ENCODE results near the gene OSGIN1. TPM values are rescaled to one million over a fixed set of nuclear protein-coding genes. Genes with fewer than 3 reads are reported as not detected.
A peak's percentile ranks its signal among the peaks of the same experiment; 100 is the strongest.

OSGIN1 gene
- total and polyA plus RNA-seq, 9 donors: 0.65 to 9.3 (median 5.4) TPM

DNA sequence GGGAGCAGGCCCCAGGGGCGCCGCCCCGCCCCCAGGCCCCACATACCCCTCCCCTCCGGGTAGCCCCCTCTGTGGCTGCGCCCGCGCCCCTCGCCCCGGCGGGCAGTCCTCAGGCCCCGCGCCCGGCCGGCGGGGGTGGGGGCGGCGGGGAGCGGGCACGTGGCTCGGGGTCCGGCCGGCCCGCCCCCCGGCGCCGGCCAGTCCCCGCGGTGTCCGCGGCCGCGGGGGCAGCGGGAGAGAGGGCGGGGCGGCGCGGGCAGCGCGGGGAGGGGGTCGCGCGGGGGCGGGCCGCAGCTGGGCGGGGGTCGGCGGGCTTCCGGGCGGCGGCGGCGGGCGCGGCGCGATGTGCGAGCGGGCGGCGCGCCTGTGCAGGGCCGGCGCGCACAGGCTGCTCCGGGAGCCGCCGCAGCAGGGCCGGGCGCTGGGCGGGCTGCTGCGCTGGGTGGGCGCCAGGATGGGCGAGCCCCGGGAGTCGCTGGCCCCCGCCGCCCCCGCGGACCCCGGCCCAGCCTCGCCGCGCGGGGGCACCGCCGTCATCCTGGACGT lies 15.3 kb downstream of the OSGIN1 start:
- intact Hi-C loops (cut with DNase I): loop anchor here in 3 of 4 donors (5.0 to 10.0 kb wide), 5 partner anchors 96 to 516 kb away; partner anchors contain the start of gene TAF1C (in 1 of the 3)
- Histone ChIP-seq H3K9me3 (no peaks in the 10 kb centered on the region), H3K4me3 (no peak overlapping the region), H3K27me3 (no peaks in the 10 kb centered on the region), H3K36me3 (no peaks in the 10 kb centered on the region), H3K27ac (peak overlapping the region in 1 of 2 donors; percentile 38), H3K4me1 (ENCODE audit: insufficient read depth) (no peaks in the 10 kb centered on the region)
- TF ChIP-seq, protein P1, sequence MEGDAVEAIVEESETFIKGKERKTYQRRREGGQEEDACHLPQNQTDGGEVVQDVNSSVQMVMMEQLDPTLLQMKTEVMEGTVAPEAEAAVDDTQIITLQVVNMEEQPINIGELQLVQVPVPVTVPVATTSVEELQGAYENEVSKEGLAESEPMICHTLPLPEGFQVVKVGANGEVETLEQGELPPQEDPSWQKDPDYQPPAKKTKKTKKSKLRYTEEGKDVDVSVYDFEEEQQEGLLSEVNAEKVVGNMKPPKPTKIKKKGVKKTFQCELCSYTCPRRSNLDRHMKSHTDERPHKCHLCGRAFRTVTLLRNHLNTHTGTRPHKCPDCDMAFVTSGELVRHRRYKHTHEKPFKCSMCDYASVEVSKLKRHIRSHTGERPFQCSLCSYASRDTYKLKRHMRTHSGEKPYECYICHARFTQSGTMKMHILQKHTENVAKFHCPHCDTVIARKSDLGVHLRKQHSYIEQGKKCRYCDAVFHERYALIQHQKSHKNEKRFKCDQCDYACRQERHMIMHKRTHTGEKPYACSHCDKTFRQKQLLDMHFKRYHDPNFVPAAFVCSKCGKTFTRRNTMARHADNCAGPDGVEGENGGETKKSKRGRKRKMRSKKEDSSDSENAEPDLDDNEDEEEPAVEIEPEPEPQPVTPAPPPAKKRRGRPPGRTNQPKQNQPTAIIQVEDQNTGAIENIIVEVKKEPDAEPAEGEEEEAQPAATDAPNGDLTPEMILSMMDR (IDR thresholded peaks at IDR 0.05): no peak
- TF ChIP-seq EP300 (IDR thresholded peaks at IDR 0.05): no peak
- TF ChIP-seq POLR2A (IDR thresholded peaks at IDR 0.05): no peak
- DNase-seq: no peak
- 0 to 5% (median 1%) methylated on average over 9 to 83 of the region's 87 CpGs for WGBS, 3 donors

DNA sequence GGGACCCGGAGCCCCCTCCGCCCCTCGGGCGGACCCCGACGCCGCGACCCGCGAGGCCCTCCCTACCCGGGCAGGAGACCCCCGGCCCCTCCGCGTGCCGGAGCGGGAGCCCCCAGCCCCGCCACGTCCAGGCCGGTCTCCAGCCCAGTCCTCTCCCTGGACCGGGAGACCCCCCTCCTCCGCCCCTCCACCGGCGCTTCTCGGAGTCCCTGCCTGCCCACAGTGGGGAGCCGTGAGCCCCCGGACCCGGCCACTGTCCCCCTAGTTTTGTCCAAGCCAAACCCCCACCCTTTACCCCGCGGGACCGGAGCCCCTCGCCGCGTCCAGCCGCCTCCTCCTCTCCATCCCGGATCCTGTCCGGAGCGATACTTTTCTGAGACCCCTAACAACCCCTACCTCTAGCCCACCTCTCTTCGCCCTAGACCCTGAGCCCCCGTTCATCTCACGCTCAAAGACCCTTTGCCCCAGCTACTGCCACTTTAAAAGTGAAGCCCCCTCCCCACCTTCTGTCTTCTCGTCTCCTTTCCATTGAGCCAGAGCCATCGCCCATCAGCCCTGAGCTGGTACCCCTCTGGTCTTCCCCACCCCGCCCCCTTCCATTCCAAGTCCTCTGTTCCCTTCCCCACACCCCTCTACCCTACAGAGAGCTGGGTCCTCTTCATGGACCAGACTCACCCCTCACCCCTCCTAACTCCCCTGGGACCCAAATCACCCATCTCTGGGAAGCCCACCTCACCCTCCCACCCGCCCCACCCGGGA lies 16.0 kb downstream of the OSGIN1 start:
- intact Hi-C loops (cut with DNase I): loop anchor here in 3 of 4 donors (5.0 to 10.0 kb wide), 5 partner anchors 96 to 516 kb away; partner anchors contain the start of gene TAF1C (in 1 of the 3)
- Histone ChIP-seq H3K36me3 (no peaks in the 10 kb centered on the region), H3K4me1 (ENCODE audit: insufficient read depth) (no peaks in the 10 kb centered on the region), H3K4me3 (no peak overlapping the region), H3K27me3 (no peaks in the 10 kb centered on the region), H3K27ac (no peak overlapping the region), H3K9me3 (no peaks in the 10 kb centered on the region)
- WGBS, 3 donors: 9 to 17% (median 10%) methylated on average over 25 to 45 of the region's 45 CpGs
- no peak for DNase-seq
- TF ChIP-seq, protein P1 (IDR thresholded peaks at IDR 0.05): no peak
- TF ChIP-seq POLR2A (IDR thresholded peaks at IDR 0.05): no peak
- TF ChIP-seq EP300 (IDR thresholded peaks at IDR 0.05): no peak

DNA sequence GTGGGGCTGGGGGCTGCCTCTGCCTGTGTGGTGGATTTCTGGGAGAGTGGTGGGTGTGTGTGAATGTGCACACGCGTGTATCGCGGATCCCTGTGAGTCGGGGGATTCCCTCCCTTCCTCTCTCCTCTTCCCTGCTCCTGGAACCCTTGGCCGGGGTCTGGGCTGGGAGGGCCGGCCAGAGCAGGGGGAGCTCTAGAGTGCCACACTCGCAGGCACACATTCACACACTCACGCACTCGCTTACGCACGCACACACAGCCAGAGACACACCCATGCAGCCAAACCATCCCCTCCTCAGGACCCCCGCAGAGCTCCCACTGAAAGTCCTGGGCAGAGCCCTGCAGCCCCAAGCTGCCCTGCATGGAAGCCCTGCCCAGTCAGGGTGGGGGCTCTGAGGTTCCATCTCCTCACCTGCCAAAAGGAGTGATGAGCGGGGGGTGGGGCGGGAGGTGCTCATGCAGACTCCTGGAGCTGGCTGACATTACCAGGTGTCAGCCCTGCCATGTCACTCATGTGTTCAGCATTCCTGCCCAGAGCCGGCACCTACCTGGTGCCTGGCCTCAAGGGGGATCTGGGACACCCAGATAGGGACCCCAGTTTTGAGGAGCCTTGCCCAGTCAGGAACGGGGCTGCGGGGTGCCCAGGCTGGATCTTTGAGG lies 16.9 kb downstream of the OSGIN1 start:
- Histone ChIP-seq H3K27me3 (no peaks in the 10 kb centered on the region), H3K4me3 (no peak overlapping the region), H3K36me3 (no peaks in the 10 kb centered on the region), H3K27ac (no peak overlapping the region), H3K9me3 (no peaks in the 10 kb centered on the region), H3K4me1 (ENCODE audit: insufficient read depth) (no peaks in the 10 kb centered on the region)
- no peak for DNase-seq
- intact Hi-C loops (cut with DNase I): loop anchor here in 3 of 4 donors (5.0 to 10.0 kb wide), 6 partner anchors 77 to 515 kb away; partner anchors contain the start of gene TAF1C (in 1 of the 3)
- 63 to 80% (median 74%) methylated on average over 18 of the region's 18 CpGs for WGBS, 3 donors
- TF ChIP-seq, protein P1 (IDR thresholded peaks at IDR 0.05): no peak
- TF ChIP-seq EP300 (IDR thresholded peaks at IDR 0.05): no peak
- no peak for TF ChIP-seq POLR2A (IDR thresholded peaks at IDR 0.05)

DNA sequence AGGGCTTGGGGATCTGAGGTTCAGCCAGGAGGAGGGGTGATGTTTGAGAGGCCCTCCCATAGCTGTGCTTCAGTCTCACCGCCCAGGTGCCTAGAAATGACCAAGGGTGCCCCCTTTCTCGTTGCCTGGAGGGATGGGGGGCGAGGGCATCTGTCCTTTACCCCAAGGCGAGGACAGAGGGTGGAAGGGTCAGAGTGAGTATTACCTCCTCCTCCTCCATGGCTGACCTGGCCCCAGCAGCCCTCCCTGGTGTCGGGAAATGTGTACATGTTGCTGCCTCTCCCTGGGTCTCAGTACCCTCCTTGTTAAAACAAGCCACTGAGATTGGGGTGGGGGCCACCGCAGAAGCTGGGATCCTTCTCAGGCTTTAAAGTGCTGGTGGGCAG lies 17.4 kb downstream of the OSGIN1 start:
- Histone ChIP-seq H3K4me3 (no peak overlapping the region), H3K27me3 (no peaks in the 10 kb centered on the region), H3K36me3 (no peaks in the 10 kb centered on the region), H3K4me1 (ENCODE audit: insufficient read depth) (no peaks in the 10 kb centered on the region), H3K27ac (no peak overlapping the region), H3K9me3 (no peaks in the 10 kb centered on the region)
- no peak for DNase-seq
- intact Hi-C loops (cut with DNase I): loop anchor here in 1 of 4 donors (5.0 kb wide), 1 partner anchor 77 kb away; no protein-coding TSS in a partner anchor
- WGBS, 3 donors: 84 to 91% (median 86%) methylated on average over 6 of the region's 6 CpGs
- TF ChIP-seq, protein P1 (IDR thresholded peaks at IDR 0.05): no peak
- no peak for TF ChIP-seq POLR2A (IDR thresholded peaks at IDR 0.05)
- no peak for TF ChIP-seq EP300 (IDR thresholded peaks at IDR 0.05)

Measured in ovary (tissue), 9 donors.